HG03521 (cell line): ENCODE measurements around the gene LRRC8D.
A peak's percentile ranks its signal among the peaks of the same experiment; 100 is the strongest.

Source experiments
- ATAC-seq: cut with Tn5 transposase; IDR thresholded peaks from one replicate; pipeline ENCODE4 v1.9.1; 2021; ENCODE audit warnings: mild to moderate bottlenecking, moderate library complexity; ENCODE audit not compliant: unreplicated experiment

Gene LRRC8D

GRCh38 chr1:89953131-89953626 lies 132.3 kb downstream of the LRRC8D start:
- peak; percentile 36 for ATAC-seq

- no peak for ATAC-seq
Observed at GRCh38 chr1:89953929-89954328, 133.1 kb downstream of the LRRC8D start.

GRCh38 chr1:89954401-89954800 lies 133.6 kb downstream of the LRRC8D start:
- no peak for ATAC-seq

GRCh38 chr1:89955311-89956205 lies 134.7 kb downstream of the LRRC8D start:
- no peak for ATAC-seq

- ATAC-seq, result no peak
Observed at GRCh38 chr1:89957107-89957506, 136.3 kb downstream of the LRRC8D start.

GRCh38 chr1:89958851-89959654 lies 138.2 kb downstream of the LRRC8D start:
- ATAC-seq, result no peak

- no peak for ATAC-seq
Observed at GRCh38 chr1:89959719-89960118, 138.9 kb downstream of the LRRC8D start.

- ATAC-seq, result no peak
Observed at GRCh38 chr1:89962024-89962741, 141.4 kb downstream of the LRRC8D start.

GRCh38 chr1:89962742-89963075 lies 141.9 kb downstream of the LRRC8D start:
- ATAC-seq, result no peak

GRCh38 chr1:89965193-89965768 lies 144.4 kb downstream of the LRRC8D start:
- ATAC-seq, result no peak

- ATAC-seq, result no peak
Observed at GRCh38 chr1:89966656-89967055, 145.8 kb downstream of the LRRC8D start.

GRCh38 chr1:89971600-89971999 lies 150.8 kb downstream of the LRRC8D start:
- ATAC-seq, result no peak

GRCh38 chr1:89972024-89972423 lies 151.2 kb downstream of the LRRC8D start:
- no peak for ATAC-seq

- no peak for ATAC-seq
Observed at GRCh38 chr1:89973471-89974127, 152.8 kb downstream of the LRRC8D start.

GRCh38 chr1:89974256-89974655 lies 153.4 kb downstream of the LRRC8D start:
- ATAC-seq, result no peak

GRCh38 chr1:89974696-89975470 lies 154.1 kb downstream of the LRRC8D start:
- ATAC-seq, result no peak

- ATAC-seq, result no peak
Observed at GRCh38 chr1:89975540-89976125, 154.8 kb downstream of the LRRC8D start.

GRCh38 chr1:89978755-89979154 lies 157.9 kb downstream of the LRRC8D start:
- no peak for ATAC-seq

GRCh38 chr1:89980605-89981004 lies 159.8 kb downstream of the LRRC8D start:
- ATAC-seq, result no peak
